RCC 7860 (cell line): ENCODE results near the gene NUDT3.
"Not testable (repeated sequence)": the region's sequence is repeated elsewhere in the genome, so short reads cannot be mapped to it uniquely, and the experiment has no call there.

ENCODE experiments used
- DNase-seq: peaks from one replicate; pipeline ENCODE4 v3.0.0-alpha.2; 2015; ENCODE audit warnings: low spot score
- FAIRE-seq: peaks from 2 replicates; lab custom pipeline; 2012; peaks lifted over from hg19 to GRCh38; lab: Jason Lieb, UNC

NUDT3 gene

DNA sequence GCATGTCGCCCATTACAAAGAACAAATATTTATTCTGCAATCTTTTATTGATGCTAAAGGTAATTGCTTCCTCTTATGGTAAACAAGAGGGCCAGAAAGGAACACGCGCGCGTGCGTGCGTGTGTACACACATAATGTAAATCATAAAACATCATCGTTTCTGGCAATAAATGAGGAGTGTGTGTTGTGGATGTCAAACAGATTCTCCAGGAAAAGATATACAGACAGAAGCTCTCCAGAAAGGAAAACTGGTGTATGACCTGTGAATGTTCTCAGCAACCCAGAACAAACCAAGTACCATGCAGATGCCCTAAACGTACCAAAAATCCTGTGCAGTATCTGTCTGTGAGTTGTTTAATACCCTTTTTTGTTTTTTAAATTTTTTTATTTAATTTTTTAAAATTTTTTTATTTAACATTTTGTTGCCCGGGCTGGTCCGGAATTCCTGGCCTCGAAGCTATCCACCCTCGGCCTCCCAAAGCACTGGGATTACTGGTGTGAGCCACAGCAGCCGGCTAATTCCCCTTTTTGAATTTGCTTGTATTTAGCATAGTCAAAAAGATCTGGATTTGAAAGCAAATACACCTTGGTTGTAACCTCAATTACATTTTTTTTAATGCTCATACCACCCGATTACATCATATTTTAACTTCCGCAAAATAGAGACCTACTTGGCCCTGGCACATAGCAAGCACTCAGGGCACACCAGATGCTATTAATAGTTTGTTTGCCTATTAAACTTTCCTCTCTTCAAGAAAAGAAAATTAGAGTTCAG is 909 bp upstream of the NUDT3 start:
- FAIRE-seq: no peak
- no peak for DNase-seq

DNA sequence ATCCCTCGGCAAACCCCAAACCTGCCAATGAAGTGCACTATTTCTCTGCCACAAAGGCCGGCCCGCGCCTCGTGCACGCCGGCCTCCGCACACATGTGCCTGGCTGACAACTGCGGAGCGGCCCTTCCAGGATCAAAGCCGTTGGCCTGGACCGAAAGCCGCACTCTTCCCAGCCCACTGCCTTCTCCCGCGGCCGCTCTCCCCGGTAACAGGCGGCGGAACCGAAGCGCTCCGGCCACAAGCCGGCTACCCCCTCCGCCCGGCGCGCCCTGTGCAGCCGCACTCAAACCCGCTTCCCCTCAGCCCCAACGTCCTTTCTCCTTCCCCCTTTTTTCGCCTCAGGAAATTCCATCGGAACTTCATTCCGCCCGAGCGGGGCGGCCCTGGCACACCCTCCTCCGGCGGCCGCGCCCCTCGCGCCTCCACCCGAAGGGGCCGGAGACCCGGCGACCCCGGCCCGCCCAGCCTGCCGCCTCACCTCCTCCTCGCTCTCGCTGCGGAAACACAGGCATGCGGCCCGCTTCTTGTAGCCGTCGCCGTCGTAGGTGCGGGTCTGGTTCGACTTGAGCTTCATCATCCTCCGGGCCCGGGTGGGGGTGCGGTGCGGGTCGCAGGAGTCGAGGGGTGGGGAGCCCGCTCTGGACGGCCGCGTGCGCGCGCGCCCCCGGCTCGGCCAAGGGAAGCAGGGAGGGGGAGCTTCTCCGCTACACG is 528 bp downstream of the NUDT3 start:
- FAIRE-seq: no peak
- peak; percentile 10 for DNase-seq

- FAIRE-seq: no peak
- DNase-seq: no peak
Observed at GRCh38 chr6:34391473-34391785, 1.0 kb downstream of the NUDT3 start.

DNA sequence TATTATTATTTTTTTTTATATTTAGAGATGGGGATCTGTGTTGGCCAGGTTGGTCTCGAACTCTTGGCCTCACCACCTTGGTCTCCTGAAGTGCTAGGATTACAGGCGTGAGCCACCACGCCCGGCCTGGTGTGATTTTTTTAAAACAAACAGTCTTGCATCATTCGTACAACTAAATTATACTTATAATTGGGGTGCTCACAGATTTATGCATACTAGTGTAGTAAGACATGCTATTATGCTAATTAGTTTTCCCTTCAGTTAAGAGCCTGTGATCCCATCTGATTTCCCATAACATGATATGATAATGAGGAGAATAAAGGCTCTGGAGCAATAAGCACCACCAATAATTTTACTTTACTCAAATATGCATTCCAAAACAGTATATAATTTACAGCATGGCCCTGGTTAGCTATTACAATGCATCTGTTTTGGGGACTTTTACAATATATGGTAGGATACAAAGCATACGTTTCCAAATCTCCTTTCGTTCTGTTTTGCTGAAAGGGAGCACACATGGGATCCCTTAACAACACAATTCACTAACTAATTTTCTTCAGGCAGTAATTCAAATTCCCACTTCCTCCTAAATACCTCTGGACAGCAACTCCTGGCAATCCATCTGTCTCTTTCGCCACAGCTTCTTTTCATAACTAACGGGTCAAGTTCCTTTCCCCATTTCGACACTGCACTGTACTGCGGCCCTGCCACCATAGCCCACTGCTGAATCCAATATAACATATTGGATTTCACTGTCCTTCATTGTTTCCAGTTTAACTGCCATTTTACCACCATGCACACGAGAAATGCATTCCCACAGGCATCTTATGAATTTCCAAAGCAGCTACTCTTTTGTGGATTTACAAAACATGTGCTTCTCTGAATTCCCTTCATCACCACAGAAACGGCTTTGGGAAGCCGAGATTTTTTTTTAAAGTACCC is 1.7 kb downstream of the NUDT3 start:
- DNase-seq (peak; percentile 21), FAIRE-seq (no peak)

DNA sequence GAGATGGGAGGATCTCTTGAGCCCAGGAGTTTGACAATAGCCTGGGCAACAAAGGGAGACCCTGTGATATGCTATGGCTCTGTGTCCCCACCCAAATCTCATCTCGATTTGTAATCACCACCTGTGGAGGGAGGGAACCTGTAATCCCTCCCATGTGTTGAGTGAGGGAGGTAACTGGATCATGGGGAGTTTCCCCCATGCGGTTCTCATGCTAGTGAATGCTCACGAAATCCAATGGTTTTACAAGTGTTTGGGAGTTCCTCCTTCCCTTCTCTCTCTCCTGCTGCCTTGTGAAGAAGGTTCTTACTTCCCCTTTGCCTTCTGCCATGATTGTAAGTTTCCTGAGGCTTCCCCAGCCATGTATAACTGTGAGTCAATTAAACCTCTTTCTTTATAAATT is 3.4 kb downstream of the NUDT3 start:
- DNase-seq: no peak

DNA sequence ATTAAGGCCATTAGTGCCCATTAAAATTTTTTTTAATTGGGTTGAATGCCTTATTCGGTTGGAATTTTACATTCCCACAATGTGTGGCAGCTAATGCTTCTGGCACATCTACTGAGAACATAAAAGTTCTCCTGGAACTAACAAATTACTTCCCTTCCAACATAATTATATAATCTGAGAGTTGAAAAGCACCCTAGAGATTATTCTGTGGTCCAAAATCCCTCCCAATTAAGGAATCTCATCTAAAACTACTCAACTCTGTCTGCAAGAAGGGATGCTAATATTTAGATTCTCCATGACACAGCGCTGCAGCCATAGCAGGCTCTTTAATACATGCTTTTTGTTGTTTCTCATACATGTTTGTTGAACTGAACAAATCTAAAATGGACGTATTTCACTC is 4.0 kb downstream of the NUDT3 start:
- FAIRE-seq: no peak

More for the DNA sequence above, 3.4 kb downstream of the NUDT3 start:
- FAIRE-seq: no peak

GRCh38 chr6:34386316-34387137 is 5.9 kb downstream of the NUDT3 start:
- FAIRE-seq (no peak), DNase-seq (peak; percentile 46)

More for the DNA sequence above, 4.0 kb downstream of the NUDT3 start:
- no peak for DNase-seq

DNA sequence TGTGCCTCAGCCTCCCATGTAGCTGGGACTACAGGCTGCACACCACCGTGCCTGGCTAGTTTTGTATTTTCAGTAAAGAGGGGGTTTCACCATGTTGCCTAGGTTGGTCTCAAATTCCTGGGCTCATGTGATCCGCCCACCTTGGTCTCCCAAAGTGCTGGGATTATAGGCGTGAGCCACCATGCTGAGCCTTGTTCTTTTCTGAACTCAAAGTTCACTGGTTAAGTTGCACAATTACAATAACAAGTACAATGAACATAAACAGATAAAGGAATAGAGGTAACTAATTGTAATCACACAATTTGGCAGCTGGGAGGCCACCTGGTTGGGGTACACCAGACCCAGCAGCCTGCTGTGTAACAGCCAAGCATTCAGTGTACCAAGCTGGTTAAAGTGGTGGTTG is 6.7 kb downstream of the NUDT3 start:
- DNase-seq (no peak), FAIRE-seq (no peak)

GRCh38 chr6:34384321-34385153 is 7.9 kb downstream of the NUDT3 start:
- no peak for FAIRE-seq

GRCh38 chr6:34383656-34384320 is 8.7 kb downstream of the NUDT3 start:
- FAIRE-seq (no peak), DNase-seq (no peak)

More at GRCh38 chr6:34384321-34385153, 7.9 kb downstream of the NUDT3 start:
- no peak for DNase-seq

DNA sequence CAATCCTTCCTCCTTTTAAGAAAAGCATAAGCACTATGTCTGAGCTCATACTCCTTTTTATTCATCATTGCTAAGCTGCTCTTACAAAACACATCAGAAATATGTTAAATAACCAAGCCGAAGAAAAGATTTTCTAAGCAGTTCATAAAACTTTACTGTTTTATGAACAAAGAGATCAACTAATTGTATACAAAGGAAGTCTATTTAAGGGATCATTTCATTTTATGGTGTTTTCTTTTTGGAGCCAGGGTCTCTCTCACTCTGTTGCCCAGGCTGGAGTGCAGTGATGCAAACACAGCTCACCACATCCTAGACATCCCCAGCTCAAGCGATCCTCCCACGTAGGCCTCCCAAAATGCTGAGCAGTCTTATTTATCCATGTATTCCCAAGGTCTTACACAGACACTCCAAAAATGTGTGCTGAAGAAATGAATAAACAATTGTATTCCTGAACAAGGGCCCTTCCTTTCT is 9.3 kb downstream of the NUDT3 start:
- no peak for DNase-seq

GRCh38 chr6:34381081-34381480 is 11.4 kb downstream of the NUDT3 start:
- no peak for DNase-seq
- no peak for FAIRE-seq

More for the DNA sequence above, 9.3 kb downstream of the NUDT3 start:
- FAIRE-seq: no peak

- FAIRE-seq: no peak
- no peak for DNase-seq
Observed at GRCh38 chr6:34378470-34378869, 14.0 kb downstream of the NUDT3 start.

GRCh38 chr6:34377984-34378383 is 14.5 kb downstream of the NUDT3 start:
- DNase-seq (no peak), FAIRE-seq (no peak)

DNA sequence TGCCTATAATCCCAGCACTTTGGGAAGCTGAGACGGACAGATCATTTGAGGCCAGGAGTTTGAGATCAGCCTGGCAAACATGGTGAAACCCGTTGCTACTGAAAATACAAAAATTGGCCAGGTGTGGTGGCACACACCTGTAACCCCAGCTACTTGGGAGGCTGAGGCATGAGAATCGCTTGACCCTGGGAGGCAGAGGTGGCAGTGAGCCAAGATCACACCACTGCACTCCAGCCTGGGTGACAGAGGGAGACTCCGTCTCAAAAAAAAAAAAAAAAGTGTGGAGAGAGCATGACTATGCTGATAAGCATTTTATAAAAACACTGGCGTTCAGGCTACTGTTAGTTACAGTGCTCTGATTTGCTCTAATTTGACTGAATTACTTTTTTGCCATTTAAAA is 14.9 kb downstream of the NUDT3 start:
- not testable (repeated sequence) for DNase-seq, FAIRE-seq

DNA sequence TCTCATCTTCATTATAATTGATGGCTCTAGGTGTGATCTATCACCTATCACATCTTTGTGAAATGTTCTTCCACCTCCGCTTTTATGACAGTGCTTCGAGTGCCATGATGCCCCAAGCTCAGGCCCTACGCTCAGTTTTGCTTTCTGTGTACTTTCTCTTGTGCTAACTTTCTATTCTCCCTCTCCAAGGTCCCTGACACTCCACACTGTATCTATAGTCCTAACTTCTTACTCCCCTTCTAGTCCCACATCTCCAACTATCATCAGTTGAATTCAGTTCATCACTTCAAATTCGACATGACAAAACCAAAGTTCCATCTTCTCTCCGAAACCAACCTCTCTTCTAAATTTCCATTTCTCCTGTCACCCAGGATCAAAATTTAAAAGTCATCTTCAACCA is 16.6 kb downstream of the NUDT3 start:
- DNase-seq: no peak
- FAIRE-seq: no peak

GRCh38 chr6:34374508-34374907 is 18.0 kb downstream of the NUDT3 start:
- FAIRE-seq (no peak), DNase-seq (no peak)

DNA sequence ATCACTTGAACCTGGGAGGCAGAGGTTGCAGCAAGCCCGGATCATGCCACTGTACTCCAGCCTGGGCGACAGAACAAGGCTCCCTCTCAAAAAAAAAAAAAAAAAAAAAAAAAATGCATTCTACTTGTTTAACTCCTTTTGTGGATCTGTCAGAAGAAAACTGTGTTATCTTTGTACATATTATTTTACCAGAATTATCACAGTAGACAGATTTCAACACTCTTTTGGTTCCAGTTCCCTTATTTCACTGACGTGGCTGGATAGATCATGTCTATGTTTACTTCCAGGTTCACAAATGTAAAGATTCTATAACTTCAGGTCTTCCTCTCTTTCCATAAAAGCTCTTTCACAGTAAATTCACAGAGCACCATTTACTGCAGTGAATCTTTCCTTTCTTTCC is 18.4 kb downstream of the NUDT3 start:
- FAIRE-seq: no peak
- DNase-seq: no peak

GRCh38 chr6:34373511-34373910 is 19.0 kb downstream of the NUDT3 start:
- FAIRE-seq: no peak
- DNase-seq: no peak
